Hepatocyte (in vitro differentiated cells): ENCODE data around the gene HLA-DPB1.

Experiments used
- EZH2 ChIP-seq: fragments of 200-600 bp; sonication (generic); IDR thresholded peaks from 2 replicates; pipeline ENCODE4 v1.6.1; 2016; ENCODE audit warnings: antibody characterized with exemption, mild to moderate bottlenecking, borderline replicate concordance
- TF ChIP-seq, protein P1 (sequence below): fragments of 200-600 bp; sonication (generic); IDR thresholded peaks from 2 replicates; pipeline ENCODE4 v1.5.1; 2016; ENCODE audit warnings: antibody characterized with exemption, mild to moderate bottlenecking; ENCODE audit not compliant: poor library complexity

DNA sequence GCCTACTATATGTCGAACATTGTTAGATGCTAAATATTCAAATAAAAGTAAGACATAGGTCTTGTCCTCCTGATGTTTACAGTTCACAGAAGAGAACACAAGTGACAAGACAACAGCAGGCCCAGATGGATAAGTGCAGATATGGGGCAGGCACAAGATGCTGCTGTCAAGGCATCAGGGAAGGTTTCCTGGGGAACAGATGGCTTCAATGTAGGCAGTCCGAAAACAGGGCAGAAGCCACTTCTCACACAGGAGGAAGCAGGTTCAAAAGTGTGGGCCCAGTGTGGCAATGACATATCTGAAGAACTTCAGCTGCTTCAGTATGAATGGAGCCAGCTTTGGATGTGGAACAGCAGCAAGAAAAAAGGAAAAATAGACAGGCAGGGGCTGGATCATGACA is 32.5 kb downstream of the HLA-DPB1 start:
- no peak for TF ChIP-seq EZH2
- TF ChIP-seq, protein P1, sequence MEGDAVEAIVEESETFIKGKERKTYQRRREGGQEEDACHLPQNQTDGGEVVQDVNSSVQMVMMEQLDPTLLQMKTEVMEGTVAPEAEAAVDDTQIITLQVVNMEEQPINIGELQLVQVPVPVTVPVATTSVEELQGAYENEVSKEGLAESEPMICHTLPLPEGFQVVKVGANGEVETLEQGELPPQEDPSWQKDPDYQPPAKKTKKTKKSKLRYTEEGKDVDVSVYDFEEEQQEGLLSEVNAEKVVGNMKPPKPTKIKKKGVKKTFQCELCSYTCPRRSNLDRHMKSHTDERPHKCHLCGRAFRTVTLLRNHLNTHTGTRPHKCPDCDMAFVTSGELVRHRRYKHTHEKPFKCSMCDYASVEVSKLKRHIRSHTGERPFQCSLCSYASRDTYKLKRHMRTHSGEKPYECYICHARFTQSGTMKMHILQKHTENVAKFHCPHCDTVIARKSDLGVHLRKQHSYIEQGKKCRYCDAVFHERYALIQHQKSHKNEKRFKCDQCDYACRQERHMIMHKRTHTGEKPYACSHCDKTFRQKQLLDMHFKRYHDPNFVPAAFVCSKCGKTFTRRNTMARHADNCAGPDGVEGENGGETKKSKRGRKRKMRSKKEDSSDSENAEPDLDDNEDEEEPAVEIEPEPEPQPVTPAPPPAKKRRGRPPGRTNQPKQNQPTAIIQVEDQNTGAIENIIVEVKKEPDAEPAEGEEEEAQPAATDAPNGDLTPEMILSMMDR: no peak
